ENCODE measurements around the gene CROCC2.

The CROCC2 gene

GRCh38 chr2:240905176-240905781 is 857 bp upstream of the CROCC2 start:
- DNase-seq (ENCODE audit: low spot score) = no peak

- no peak for DNase-seq (ENCODE audit: low spot score)
These were observed 915 bp downstream of the CROCC2 start for GRCh38 chr2:240906911-240907590.

GRCh38 chr2:240909216-240909974 is 3.3 kb downstream of the CROCC2 start:
- DNase-seq (ENCODE audit: low spot score) = no peak

DNA sequence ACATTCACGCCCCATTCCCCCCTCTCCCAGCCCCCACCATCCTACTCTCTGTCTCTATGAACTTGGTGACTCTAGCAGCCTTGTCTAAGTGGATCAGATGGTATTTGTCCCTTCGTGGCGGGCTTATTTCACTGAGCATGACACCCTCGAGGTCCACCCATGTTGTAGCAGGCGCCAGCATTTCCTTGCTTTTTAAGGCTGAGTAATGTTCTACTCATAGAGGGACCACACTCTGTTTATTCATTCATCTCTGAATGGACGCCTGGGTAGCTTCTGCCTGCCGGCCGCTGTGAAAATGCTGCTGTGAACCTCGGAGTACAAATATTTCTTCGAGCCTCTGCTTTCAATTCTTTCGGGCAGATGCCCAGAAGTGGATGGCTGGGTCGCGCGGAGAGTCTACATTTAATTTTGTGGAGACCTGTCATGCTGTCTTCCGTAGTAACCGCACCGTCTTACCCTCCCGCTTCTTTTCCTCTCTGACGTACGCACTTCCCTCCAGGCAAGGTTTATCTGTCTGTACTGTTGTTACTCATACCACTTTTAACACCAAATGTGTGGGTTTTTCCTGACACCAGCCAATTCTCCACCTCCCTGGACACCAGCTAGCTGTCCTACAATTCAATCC is 5.6 kb downstream of the CROCC2 start:
- no peak for DNase-seq (ENCODE audit: low spot score)

DNA sequence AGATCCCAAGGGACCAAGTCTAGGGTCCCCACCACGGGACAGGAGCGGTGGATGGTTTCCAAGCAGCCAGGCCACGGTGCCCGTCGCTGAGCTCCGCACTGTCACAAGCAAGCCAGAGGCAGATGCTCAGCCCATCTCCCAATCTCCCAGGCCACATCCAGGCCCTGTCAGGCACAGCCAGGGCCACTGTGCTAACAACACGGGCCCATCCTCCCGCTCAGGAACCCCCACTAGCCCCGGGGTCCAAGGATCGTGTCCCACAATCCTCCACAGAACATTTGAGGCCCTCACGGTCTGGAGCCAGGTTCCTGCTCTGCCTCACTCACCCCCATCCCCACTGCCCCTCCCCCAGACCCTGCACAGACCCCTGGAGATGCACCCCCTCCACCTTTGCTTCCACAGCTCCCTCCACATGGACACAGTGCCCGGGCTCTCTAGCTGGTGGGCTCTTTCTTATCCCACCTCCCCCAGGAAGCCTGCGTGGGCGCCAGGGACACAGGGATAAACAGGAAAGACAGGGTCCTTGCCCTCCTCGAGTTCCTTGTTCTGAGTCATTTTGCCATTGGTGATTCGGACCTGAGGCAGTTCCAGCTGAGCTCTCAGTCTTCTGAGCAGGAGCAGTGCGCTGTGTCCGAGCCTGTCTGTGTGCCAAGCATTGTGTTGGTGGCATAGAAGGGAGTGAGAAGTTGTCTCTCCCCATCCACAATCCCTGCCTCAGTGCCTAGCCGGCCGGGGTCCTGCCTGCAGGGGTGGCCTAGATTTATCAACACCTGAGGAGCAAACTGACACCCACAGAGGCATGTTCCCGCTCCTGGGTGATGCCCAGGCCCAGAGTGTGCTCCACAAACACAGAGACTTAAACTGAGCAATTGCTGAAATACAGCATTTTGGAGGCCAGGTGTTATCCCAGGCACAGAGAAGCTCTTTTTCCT is 7.0 kb downstream of the CROCC2 start:
- DNase-seq (ENCODE audit: low spot score) = no peak

- DNase-seq (ENCODE audit: low spot score) = peak; percentile 70
These were observed 7.9 kb downstream of the CROCC2 start for GRCh38 chr2:240913810-240914644.

GRCh38 chr2:240914645-240915525 is 8.7 kb downstream of the CROCC2 start:
- DNase-seq (ENCODE audit: low spot score) = no peak

DNA sequence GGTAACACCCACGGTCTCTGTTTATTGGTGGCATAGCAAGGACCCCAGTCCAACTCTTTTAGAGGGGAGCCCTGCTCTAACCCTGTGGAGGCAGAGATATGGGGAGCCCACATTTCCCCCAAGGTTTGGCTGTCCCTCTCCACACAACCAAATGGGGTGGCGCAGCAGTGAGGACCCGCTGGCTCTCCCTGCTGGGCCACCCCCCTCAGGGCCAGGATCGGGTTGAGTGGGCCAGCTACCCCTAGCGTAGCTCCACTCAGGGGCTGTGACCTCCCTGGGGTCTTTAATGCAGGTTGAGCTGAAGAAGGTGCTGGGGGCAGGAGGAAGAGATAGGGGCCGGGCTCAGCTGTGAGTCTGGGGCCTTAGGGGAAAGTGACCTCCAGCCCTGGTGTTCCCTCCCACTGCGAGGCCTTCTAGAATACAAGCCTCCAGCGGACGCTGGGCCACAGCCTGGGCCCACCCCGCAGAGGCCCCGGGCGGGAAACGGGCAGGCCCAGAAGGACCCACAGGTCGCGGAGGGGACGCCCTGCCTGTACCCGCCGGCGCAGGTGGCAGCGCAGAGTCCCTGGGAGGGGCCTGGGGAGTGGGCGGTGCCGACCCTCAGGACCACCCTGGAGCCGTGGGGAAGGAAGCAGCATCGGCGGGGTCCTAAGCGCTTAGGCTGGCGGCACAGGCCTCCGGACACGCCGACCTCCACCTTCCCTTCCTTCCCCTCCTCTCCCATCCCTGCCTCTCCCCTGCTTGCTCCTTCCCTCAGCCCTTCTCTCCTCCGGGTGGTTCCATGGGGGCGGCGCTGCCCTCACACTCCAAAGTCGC is 9.6 kb downstream of the CROCC2 start:
- no peak for DNase-seq (ENCODE audit: low spot score)

DNA sequence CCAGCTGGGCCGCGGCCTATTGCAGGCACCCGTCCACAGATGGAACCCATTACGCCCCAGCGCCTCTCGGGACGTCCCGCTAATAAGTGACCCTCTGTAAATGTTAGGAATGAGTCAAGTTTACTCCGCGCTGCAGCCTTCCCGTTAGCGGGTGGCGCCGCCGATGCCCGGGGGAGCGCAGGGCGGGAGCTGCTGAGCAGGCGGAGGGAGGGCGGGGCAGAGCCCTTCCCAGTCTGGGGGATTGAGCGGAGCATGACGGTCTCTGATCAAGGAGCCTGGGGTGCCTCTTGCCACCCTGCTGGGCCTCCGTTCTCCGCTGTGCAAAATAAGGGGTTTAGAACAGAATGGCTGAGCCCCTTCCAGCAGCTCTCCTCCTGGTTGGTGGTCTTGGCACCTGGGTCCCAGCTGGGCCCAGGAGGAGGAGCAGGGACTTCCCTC is 10.5 kb downstream of the CROCC2 start:
- DNase-seq (ENCODE audit: low spot score) = no peak

GRCh38 chr2:240917009-240917683 is 11.0 kb downstream of the CROCC2 start:
- DNase-seq (ENCODE audit: low spot score) = no peak

DNA sequence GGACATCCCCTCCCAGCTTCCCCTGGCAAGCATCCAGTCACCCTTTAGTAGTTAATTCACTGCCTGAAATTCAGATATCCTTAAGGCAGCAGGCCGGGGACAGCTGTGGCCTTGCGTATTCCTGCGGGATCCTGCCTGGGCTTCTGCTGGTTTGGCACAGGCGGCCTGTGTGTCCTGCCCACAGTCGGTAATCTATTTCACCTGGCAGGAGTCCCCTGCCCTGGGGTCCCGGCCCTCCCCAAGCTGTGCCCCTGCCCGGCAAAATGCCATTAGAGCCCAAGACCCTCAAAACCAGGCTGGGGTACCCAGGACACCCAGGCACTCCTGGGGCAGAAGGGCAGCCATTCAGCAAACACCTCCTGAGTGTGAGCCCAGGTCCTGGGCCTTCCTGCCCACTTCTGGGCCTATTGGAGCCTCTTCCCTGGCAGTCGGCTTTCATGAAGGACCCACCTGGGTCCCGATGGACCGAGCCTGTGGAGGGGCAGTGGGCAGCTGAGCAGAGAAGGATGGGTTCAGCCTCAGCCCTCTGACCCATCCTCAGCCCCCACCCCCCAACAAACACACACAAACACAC is 11.6 kb downstream of the CROCC2 start:
- no peak for DNase-seq (ENCODE audit: low spot score)

DNA sequence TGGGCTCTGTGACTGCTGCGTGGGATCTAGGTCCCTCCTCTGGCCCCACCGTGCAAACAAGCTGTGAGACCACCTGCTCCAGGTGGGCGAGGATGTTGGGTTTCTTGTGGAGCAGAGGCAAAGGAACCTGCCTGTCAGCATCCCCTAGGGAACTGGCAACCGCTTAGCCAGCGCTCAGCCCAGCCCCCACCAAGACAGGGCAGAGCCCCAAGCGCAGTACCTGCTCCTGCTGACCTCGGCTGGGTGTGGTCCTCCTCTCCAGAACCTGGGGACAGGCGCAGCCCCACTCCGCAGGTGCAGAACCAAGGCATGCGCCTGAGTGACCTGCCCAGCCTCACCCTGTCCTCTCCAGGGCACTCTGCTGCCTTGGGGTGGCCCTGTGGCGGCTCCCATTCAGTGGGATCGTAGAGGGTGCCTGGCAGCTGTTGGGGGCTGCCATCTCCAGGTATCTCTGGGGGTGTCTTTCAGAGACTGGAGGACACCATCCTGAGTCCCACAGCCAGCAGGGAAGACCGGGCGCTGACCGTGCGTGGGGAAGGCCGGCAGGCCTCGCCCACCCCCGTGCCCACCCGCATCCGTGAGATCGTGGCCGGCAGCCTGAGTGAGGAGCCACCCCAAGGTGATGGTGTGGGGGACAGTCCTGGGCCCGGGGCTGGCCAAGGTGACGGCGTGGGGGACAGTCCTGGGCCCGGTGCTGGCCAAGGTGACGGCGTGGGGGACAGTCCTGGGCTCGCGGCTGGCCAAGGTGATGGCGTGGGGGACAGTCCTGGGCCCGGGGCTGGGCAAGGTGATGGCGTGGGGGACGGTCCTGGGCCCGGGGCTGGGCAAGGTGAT is 12.3 kb downstream of the CROCC2 start:
- no peak for DNase-seq (ENCODE audit: low spot score)

DNA sequence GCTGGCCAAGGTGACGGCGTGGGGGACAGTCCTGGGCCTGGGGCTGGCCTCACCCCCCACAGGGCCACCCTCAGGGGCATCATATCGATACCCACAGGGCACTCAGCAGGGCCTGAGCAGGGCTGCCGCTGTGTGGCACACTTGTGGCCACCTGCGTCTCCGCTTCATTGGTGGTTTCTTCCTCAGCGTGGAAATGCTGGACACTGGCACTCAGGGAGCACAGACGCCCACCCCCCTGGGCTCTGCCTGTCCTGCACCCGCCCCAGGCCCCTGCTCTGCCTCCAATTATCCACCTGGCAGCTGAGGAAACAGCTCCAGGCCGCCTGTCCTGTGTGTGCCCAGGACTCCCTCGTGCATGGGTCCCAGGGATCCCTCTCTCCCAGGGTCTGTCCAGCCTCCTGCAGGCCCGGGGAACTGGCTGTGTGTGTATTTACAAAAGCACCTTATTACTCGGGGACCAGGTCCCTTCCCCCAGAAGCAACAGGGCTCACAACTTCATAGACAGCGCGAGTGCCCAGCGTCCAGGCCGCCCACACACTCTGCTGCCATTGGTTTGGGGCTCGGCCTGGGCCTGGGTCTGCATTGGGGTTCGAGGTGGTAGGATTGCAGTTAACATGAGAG is 13.1 kb downstream of the CROCC2 start:
- DNase-seq (ENCODE audit: low spot score) = no peak

- DNase-seq (ENCODE audit: low spot score) = no peak
These were observed 13.9 kb downstream of the CROCC2 start for GRCh38 chr2:240919786-240920782.

- no peak for DNase-seq (ENCODE audit: low spot score)
These were observed 14.7 kb downstream of the CROCC2 start for GRCh38 chr2:240920783-240921231.

Data from Ammon's horn (tissue), 1 donor.